HepG2 (cell line): ENCODE results near the gene LAMC3. TPM values are rescaled to one million over a fixed set of nuclear protein-coding genes. Genes with fewer than 3 reads are reported as not detected.

Source experiments
- AFF4 ChIP-seq: sonication (generic); formaldehyde crosslinking; IDR thresholded peaks from 2 replicates; pipeline ENCODE4 v1.4.0; 2020; ENCODE audit warnings: missing genetic modification reagents
- DBP ChIP-seq: sonication (generic); formaldehyde crosslinking; IDR thresholded peaks from 2 replicates; pipeline ENCODE4 v1.4.0; 2020; ENCODE audit warnings: missing genetic modification reagents; ENCODE audit errors: not compliant biosample characterization
- DMAP1 ChIP-seq: IDR thresholded peaks from 2 replicates; pipeline ENCODE4 v1.6.1; 2016
- DR1 ChIP-seq: sonication (generic); formaldehyde crosslinking; IDR thresholded peaks from 2 replicates; pipeline ENCODE4 v1.8.0; 2021; ENCODE audit warnings: mild to moderate bottlenecking, missing genetic modification reagents, inconsistent platforms
- EHMT2 ChIP-seq: fragments of 200-600 bp; sonication (generic); IDR thresholded peaks from 2 replicates; pipeline ENCODE4 v1.7.0; 2017; ENCODE audit warnings: antibody characterized with exemption, low read depth, low read length, borderline replicate concordance
- IRX3 ChIP-seq: sonication (generic); formaldehyde crosslinking; IDR thresholded peaks from 2 replicates; pipeline ENCODE4 v1.8.1; 2023; ENCODE audit warnings: mild to moderate bottlenecking, low read depth, missing genetic modification reagents, borderline replicate concordance
- KDM5A ChIP-seq: fragments of 200-600 bp; sonication (generic); IDR thresholded peaks from 2 replicates; pipeline ENCODE4 v1.7.0; 2018; ENCODE audit warnings: antibody characterized with exemption, mild to moderate bottlenecking, low read length, borderline replicate concordance
- MBD4 ChIP-seq: IDR thresholded peaks from 2 replicates; pipeline ENCODE4 v1.6.1; 2012; ENCODE audit warnings: low read length, inconsistent platforms, borderline replicate concordance
- MTA1 ChIP-seq: sonication (generic); formaldehyde crosslinking; IDR thresholded peaks from 2 replicates; pipeline ENCODE4 v1.4.0; 2020; ENCODE audit warnings: missing genetic modification reagents, mild to moderate bottlenecking, borderline replicate concordance
- SSRP1 ChIP-seq: IDR thresholded peaks from 2 replicates; pipeline ENCODE4 v1.6.1; 2016; ENCODE audit warnings: control low read depth
- UBTF ChIP-seq: sonication (generic); formaldehyde crosslinking; IDR thresholded peaks from 2 replicates; pipeline ENCODE4 v1.4.0; 2020; ENCODE audit warnings: mild to moderate bottlenecking, missing genetic modification reagents
- ZNF33B ChIP-seq: sonication (generic); formaldehyde crosslinking; IDR thresholded peaks from 2 replicates; pipeline ENCODE4 v1.5.1; 2020; ENCODE audit warnings: mild to moderate bottlenecking, missing genetic modification reagents
- ZNF430 ChIP-seq: sonication (generic); formaldehyde crosslinking; IDR thresholded peaks from 2 replicates; pipeline ENCODE4 v1.9.0; 2021; ENCODE audit warnings: mild to moderate bottlenecking, missing genetic modification reagents
- ZNF441 ChIP-seq: sonication (generic); formaldehyde crosslinking; IDR thresholded peaks from 2 replicates; pipeline ENCODE4 v1.7.0; 2021; ENCODE audit warnings: missing genetic modification reagents, borderline replicate concordance
- ZNF772 ChIP-seq: sonication (generic); formaldehyde crosslinking; IDR thresholded peaks from 2 replicates; pipeline ENCODE4 v1.5.0; 2020; ENCODE audit warnings: mild to moderate bottlenecking, missing genetic modification reagents
- polyA plus RNA-seq, 8 experiments: library from polyadenylated mRNA; depleted of rRNA in 3 of 8; stranded (reverse) in 7 of 8; unstranded in 1 of 8; fragments of >200 nt; fragmentation: Illumina TruSeq in 4 of 8; extraction: Trizol in 4 of 8; gene quantifications; 2 replicates each; pipeline versions ENCODE4 v1.2.1 to v1.2.3, GENCODE V29; 2011 to 2016; ENCODE audit warnings: low read depth in 4 of 8, missing spikeins in 1 of 8, mixed read lengths in 1 of 8; ENCODE audit not compliant: insufficient read depth in 1 of 8
- total RNA-seq, 5 experiments: library from RNA; depleted of rRNA; stranded (reverse); fragments of >200 nt; fragmentation: Illumina TruSeq; extraction: Trizol; gene quantifications; 2 replicates each; pipeline ENCODE4 v1.2.3, GENCODE V29; 2016; ENCODE audit warnings: low read depth in 1 of 5
- TF ChIP-seq, protein P1 (sequence below): sonication (generic); formaldehyde crosslinking; conservative IDR thresholded peaks from 2 replicates; pipeline ENCODE4 v1.4.0; 2020; ENCODE audit warnings: missing genetic modification reagents

LAMC3 gene
- total and polyA plus RNA-seq, 2 of the 13 experiments (the other 11 are each of a cell fraction or from before 2014, with no cell fraction given) = 0.07 to 0.57 TPM

DNA sequence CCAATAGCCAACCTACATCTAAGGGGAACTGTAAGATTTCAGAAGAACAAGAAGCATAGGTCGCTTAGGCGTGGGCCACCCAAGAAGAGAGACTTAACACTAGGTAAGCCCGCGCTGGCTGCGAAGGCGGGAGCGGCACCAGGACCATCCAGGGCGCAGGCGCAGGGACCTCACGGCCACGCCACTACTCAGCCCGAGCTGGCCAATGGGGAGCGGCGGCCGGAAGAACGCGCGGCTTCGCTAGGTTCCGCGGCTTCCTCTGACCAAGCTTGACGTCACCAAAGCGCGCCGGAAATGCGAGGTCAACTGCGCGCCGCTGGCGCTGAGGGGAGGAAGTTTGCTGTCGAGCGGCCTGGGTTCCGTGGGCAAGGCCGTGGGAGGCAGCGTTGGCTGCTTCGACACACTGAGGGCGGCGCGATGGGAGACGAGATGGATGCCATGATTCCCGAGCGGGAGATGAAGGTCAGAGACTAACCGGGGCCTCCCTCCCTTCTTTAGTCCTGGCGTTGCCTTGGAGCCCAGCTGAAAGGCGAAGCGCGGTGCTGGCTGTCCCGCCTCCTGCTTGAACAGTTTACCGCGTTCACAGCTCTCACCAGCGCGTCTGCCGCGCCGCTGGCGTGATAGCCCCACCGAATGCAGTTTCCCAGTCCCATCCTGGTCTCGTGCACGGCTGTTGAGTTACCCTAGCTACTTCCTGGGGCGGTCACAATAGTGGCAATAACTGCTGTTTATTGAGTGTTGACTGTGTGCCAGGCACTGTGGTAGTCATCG, 116.5 kb downstream of the LAMC3 start, which contains the start of gene NUP214 (continued):
- TF ChIP-seq, protein P1, sequence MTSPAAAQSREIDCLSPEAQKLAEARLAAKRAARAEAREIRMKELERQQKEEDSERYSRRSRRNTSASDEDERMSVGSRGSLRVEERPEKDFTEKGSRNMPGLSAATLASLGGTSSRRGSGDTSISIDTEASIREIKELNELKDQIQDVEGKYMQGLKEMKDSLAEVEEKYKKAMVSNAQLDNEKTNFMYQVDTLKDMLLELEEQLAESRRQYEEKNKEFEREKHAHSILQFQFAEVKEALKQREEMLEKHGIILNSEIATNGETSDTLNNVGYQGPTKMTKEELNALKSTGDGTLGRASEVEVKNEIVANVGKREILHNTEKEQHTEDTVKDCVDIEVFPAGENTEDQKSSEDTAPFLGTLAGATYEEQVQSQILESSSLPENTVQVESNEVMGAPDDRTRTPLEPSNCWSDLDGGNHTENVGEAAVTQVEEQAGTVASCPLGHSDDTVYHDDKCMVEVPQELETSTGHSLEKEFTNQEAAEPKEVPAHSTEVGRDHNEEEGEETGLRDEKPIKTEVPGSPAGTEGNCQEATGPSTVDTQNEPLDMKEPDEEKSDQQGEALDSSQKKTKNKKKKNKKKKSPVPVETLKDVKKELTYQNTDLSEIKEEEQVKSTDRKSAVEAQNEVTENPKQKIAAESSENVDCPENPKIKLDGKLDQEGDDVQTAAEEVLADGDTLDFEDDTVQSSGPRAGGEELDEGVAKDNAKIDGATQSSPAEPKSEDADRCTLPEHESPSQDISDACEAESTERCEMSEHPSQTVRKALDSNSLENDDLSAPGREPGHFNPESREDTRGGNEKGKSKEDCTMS = no peak
- TF ChIP-seq DBP (CRISPR knock-in tag) (no peak), AFF4 (CRISPR knock-in tag) (no peak), ZNF772 (CRISPR knock-in tag) (peak; percentile 88; the same call in 1 of the 2 replicates), EHMT2 (no peak), DMAP1 (CRISPR knock-in tag) (peak; percentile 92), ZNF33B (CRISPR knock-in tag) (no peak), ZNF430 (CRISPR knock-in tag) (peak; percentile 72; the same call in 1 of the 2 replicates), ZNF441 (CRISPR knock-in tag) (0 out of 2 replicates have a peak, but pooled peaks have one; percentile 17), MBD4 (no peak), KDM5A (peak; percentile 99), MTA1 (CRISPR knock-in tag) (no peak), SSRP1 (CRISPR knock-in tag) (peak; percentile 26), UBTF (CRISPR knock-in tag) (peak; percentile 84), DR1 (CRISPR knock-in tag) (peak; percentile 89), IRX3 (CRISPR knock-in tag) (no peak; the same call in 1 of the 2 replicates)
